HG03060 (cell line): ENCODE measurements around the gene CEMP1.
"Not testable (repeated sequence)": the region's sequence is repeated elsewhere in the genome, so short reads cannot be mapped to it uniquely, and the experiment has no call there.

Experiments
- ATAC-seq: cut with Tn5 transposase; IDR thresholded peaks from one replicate; pipeline ENCODE4 v1.9.1; 2021; ENCODE audit warnings: low read depth, moderate number of reproducible peaks; ENCODE audit not compliant: unreplicated experiment

CEMP1 gene

DNA sequence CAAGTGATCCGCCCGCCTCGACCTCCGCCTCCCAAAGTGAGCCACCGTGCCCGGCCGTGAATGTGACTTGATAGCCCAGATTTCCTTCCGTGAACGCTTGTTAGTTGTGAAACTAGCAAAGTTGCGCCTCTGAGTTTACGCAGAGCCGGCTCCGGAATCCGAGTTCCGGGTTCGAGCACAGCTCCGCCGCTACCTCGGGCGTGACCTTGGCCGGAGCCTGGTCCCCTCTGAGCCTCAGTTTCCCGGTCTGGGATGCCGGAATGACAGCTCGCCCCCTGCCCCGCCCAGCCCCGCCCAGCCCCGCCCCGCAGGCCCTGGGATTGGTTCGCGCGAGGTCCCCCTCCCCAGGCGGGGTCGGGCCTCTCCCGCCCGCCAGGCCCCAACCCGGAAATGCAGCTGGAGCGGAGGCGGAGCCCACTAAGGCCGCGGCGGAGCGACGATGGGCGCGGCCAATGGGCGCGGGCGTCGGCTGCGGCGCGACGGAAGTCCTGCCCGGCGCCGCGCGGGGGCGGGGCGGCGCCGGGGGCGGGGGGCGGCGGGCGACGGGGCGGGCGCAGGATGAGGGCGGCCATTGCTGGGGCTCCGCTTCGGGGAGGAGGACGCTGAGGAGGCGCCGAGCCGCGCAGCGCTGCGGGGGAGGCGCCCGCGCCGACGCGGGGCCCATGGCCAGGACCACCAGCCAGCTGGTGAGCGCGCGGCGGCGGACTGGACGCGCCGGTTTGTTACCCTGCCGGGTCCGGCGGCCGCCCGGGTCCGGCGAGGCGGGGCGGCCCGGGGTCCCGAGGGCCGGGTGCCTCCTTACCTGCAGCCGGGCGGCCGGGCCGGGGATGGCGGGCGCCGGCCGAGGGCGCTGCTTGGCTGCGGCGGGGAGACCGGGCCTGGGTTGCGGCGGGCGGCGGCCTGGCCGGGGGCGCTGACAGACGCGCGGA is 6.5 kb upstream of the CEMP1 start, which contains the start of gene PDPK1:
PDPK1 (plus strand) TSS at position 571 of the 929 bp plus-strand sequence; CDS start at position 663, 92 bp downstream.
- ATAC-seq = peak; percentile 46

DNA sequence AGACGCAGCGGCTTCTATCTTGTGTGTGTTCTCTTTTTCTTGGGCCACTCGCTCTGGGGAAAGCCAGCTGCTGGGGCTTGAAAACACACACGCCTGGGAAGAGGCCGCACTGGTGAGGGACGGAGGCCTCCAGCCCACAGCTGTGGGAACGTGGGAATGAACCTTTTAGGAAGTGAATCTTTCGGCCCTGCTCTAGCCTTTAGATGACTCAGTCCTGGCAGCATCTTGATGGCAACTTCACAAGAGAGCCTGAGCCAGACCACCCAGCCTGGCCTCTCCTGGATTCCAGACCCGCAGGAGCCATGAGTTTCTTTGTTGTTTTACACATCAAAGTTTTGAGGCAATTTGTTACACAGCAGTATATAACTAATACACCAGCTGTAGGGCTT is 4.4 kb upstream of the CEMP1 start:
- no peak for ATAC-seq

DNA sequence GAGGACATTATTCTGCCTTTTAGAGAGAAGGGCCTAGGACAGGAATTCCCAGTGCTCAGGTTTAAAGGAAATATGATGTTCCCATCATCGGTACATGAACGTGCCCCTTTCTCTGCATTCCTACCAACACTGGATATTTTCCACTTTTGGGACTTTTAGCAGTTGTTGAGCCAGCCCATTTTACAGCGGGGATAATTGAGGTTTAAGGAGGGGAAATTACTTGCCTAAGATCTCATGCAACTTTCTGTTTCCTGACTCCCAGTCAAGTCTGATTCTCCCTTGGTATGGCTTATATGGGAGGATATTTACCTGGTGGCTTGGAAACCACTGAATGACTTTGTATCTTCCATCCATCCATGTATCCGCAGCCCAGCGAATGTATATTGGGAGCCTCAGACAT is 3.1 kb upstream of the CEMP1 start:
- not testable (repeated sequence) for ATAC-seq

DNA sequence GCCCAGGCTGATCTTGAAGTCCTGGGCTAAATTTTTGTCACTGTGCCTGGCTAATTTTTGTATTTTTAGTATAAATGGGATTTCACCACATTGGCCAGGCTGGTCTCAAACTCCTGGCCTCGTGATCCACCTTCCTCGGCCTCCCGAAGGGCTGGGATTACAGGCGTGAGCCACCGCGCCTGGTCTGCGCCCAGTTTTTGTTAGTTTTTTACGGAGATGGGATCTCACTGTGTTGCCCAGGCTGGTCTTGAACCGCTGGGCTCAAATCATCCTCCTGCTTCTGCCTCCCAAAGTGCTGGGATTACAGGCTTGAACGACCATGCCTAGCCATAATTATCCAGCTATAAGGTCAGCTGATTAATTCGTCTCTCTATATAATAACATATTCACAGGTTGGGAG is 2.7 kb upstream of the CEMP1 start:
- ATAC-seq = no peak

DNA sequence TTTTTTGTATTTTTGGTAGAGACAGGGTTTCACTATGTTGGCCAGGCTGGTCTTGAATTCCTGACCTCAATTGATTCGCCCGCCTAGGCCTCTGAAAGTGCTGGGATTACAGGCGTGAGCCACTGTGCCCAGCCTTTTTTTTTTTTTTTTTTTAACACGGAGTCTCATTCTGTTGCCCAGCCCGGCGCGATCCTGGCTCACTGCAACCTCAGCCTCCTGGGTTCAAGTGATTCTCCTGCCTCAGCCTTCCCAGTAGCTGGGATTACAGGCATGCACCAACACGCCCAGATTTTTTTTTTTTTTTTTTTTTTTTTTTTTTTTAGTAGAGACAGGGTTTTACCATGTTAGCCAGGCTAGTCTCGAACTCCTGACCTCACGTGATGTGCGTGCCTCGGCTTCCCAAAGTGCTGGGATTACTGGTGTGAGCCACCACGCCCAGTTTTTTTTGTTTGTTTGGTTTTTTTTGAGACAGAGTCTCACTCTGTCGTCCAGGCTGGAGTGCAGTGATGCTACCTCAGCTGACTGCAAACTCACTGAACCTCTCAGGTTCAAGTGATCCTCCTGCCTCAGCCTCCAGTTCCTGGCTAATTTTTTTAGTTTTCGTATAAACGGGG is 2.0 kb upstream of the CEMP1 start:
- ATAC-seq = not testable (repeated sequence)

DNA sequence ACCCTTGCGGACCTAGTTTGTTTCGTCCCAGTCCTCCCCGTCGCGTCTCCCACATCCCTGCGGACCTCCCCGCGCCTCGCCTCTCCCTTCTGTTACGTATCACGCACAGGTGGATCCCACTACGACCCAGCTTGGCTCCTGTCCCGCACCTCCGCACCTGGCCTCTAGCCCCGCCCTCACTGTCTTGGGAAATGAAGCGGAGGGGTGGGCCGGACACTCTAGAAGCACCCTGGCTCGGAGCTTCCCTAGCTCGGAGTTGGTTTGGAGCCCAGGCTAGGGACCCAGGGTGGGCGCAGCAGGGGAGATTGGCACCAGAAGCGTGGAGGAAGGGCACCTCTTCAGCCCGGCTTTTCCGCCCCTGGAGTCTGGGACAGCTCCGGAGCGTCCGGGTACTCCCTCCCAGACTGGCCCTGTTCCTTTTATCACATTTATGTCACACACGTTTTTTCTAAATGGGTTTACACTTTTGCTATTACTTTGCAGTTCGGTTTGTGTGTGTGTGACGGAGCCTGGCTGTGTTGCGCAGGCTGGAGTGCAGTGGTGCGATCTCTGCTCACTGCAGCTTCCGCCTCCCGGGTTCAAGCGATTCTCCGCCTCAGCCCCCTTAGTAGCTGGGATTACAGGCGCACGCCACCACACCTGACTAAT is 1.4 kb upstream of the CEMP1 start:
- ATAC-seq = no peak

DNA sequence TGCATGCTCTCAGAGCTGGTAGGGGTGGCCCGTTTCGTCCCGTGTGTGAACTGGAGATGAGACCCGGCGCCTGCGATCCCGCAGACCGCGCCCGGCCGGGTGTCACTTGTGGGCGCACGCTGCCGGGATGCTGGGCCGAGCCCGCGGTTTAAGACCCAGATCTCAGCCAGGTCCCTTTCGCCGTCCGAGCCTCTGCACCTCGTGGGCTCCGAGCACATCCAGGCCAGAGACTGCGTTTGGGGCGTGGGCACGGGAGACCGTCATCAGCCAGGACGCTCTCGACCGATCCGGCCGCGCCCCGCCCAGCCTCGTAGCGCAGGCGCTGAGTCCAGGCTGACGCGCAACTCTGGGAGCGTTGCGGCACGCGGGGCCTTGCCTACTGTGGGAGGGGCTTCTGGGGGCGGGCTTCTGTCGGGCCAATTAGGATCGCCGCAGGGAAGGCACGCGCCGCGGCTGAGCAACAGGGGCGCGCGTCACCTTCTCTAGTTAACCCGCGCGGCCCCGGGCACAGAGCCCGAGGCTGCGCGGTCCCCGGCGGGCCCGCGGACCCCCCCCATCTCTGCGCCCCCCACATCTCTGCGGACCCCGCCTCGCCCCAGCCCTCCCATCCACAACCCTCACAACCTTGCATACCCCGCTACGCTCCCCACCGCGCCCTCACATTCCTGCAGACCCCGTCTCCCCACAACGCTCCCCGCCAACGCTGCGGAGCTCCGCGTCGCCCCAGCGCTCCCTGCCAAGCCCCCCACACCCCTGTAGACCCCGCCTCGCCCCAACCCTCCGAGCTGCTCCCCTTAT is 687 bp upstream of the CEMP1 start:
- ATAC-seq = peak; percentile 55

DNA sequence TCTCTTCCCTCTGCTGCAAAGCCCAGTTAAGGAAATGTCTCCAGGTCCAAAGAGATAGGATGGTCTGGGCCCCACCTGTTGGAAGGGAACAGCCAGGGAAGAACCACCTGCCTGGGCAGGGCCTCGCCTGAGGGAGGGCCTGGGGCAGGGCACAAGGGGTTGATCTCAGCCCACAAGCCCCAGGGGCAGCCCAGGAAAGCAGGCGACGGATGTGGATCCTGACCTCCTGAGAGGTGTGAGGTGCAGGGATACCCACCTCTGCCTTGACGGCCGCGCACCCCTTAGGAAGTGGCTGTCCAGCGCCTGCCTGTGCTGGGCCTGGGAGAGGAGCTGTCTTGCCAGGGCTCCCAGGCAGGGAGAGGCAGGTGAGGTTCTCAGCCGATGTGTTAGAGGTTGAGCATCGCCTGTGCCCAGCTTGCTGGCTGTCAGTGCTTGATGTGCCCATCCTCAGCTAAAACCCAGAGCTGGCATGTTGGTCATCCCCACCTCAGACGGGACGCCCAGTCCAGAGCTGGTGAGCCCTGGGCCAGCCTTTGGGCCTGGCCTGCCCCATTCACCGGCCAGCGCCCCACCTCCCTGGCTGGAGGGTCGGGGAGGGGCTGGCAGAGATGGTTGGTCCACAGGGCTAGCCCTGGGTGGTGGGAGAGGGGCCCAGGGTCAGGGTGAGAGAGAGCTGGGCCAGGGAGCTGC is 434 bp downstream of the CEMP1 start:
- ATAC-seq = no peak

DNA sequence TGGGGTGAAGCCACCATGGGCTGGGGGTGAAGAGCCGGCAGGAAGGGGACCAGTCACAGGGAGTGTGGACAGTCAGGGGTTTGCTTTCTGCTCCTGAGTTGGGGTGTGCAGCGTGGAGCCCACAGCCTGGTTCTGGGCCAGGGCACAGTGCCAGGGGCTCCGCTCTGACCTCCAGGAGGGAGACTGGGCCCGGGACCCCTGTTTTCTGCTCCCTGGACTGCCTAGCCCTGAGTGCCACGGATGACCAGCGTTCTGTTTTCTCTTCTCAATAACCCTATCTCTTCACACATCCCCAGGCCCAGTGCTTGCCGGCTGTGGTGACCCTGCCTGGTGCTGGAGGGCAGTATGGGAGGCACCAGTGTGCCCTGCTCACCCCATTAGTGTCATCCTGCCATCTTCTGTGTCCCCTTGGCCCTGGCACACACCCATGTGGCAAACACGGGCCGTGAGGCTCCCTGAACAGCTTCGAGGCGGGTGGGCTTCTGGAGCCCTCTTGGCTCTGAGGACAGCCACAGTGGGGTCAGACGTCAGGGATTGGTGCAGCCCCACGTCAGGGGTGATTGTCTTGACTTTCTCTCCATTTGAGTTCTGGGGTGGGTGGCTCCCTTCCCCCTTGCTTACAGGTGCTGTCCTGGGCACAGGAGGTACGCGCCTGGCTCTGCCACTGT is 1.1 kb downstream of the CEMP1 start:
- no peak for ATAC-seq

DNA sequence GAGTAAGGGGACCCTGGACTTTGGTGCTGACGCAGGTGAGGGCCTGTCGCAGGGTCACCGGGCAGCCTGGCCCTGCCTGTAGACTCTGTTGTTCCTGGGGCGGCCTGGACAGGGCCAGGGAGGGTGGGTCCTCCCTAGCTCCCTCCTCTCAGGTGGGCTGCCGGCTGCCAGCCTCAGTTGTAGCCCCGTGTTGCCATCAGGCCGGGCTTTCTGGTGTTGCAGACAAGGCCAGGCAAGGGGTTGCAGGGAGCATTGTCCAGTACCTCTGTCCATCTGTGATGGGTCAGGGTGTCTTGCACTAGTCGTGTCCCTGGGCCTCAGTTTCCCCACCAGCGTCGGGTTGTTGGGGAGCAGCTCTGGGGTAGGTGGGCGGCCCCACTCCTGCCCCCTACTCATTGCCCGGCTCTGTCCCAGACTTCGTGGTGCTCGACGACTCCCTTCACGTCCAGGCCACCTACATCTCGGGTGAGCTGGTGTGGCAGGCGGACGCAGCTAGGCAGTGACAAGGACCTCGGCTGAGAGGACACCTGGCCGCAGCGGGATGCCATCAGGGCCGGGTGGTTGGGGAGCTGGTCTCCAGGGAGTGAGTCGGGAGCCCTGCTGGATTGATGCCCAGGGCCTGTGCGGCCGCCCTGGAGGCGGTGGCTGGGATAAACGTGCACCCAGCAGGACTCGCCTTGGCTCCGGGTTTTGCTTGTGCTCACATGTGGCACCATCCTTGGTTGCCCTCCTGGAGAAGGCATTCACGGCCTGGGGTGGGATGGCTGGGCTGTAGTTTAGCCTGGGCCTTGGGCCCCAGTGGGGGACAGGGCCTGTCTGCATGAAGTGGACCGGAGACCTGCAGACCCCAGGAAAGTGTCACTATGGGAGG is 1.9 kb downstream of the CEMP1 start:
- ATAC-seq = no peak

DNA sequence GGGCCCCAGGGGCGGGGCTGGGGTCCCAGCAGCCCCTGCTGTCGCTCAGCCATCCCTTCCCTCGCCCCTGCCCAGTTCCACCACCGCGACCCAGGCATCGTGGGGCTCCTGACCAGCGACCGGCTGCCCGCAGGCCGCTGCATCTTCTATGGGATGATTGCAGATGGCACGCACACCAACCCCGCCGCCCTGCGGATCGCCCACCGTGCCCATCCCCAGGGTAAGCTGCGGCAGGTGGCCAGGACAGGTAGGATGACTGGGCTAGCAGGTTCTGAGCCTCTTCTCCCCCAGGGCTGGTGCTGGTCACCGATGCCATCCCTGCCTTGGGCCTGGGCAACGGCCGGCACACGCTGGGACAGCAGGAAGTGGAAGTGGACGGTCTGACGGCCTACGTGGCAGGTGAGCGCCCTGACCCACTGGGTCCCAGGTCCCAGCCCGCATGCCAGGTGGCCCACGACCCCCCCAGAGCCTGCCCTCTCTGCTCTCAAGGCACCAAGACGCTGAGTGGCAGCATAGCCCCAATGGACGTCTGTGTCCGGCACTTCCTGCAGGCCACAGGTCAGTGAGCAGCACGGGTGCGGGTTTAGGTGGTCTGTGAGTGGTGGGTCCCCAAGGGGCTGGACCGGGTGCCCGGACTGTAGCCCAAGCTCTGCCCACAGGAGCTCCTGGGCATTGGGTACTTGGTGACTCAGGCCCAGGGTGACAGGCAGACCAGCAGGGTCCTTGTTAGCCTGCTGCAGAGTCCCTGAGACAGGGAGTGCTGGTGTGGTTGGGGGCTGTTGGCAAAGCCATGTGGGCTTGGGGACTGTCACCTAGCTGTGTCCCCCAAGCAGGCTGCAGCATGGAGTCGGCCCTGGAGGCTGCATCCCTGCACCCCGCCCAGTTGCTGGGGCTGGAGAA is 2.8 kb downstream of the CEMP1 start:
- ATAC-seq = no peak

DNA sequence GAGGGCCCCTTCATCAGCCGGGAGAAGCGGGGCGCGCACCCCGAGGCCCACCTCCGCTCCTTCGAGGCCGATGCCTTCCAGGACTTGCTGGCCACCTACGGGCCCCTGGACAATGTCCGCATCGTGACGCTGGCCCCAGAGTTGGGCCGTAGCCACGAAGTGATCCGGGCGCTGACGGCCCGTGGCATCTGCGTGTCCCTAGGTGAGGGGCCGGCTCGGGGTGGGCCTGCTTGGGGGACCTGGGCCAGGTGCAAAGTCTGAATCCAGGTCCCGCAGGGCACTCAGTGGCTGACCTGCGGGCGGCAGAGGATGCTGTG is 3.5 kb downstream of the CEMP1 start:
- no peak for ATAC-seq

DNA sequence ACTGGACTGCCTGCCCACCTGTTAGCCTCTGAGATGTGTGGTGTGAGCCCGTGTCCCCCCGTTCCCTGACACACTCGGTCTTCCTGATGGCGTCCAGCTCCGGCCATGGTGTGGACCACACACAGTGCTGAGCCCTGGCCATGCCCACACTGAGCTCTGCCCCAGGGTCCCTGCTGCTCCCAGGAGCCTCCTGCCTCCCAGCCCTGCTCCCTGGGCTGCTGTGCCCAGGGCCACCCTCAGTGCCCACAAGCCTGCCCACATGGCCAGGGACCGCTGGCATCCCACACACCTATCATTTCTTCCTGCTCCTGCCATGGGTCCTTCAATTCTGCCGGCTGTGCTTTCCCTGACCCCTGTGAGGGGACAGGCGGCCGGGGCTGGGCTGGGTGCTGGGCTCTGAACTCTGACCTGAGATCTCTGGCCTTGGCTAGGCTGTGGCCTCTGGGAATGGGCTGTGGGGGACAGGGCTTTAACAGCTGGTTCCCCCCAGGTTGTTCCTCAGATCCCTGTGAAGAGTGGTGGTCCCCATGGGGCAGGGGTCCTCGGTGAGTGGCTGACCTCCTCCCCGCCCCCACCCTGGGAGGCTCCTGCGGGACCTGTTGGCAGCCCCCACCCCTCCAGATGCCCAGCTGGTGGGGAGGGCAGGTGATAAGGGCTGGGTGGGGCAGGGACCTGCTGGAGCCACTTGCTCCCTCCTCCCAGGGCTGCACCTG is 4.0 kb downstream of the CEMP1 start:
- no peak for ATAC-seq

DNA sequence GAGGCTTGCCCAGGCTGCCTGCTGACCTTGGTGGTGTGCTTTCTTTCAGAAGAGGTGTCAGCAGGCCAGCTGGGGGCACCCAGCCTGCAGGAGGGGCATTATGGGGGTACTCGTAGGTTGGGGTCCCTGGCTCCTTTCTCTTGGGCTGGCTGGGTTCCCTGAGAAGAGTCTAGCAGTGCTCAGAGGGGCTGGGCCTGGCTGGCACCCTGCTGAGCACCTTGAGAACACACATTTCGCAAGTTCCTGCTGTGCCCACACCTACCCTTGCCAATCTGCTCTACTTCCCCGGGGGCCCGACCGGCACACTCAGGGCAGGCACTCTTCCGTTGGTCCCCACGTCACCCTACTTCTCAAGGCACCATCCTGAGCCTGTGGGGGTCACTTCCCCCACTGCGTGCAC is 5.1 kb downstream of the CEMP1 start:
- no peak for ATAC-seq

DNA sequence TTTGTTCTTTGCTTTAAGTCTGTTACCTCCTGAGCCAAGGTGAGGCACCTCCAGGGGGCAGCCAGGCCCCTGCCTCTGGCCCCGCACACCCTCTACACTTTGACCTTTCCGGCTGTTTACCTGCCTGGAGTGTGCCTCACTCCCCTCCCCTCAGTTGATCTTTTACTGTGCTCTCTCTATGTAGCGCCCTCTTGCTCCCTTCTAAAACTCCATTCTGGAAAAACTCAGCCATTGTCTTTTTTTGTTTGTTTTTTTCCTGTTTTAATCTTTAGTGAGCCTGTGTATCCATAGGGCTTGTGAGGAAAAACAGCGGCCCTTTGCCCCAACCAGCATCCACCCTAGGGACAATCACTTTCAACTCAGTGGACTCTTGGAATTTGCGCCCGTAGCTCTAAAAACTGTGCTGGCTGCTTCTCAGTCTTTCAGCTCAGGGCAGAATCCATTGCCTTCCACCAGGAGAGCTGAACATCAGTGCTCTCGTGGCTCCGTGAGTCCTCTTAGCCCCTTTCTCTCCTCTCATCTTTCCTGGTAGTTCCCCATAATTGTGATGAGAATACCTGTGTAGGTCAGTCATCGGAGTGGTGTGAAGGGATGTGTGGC is 6.8 kb downstream of the CEMP1 start:
- no peak for ATAC-seq

DNA sequence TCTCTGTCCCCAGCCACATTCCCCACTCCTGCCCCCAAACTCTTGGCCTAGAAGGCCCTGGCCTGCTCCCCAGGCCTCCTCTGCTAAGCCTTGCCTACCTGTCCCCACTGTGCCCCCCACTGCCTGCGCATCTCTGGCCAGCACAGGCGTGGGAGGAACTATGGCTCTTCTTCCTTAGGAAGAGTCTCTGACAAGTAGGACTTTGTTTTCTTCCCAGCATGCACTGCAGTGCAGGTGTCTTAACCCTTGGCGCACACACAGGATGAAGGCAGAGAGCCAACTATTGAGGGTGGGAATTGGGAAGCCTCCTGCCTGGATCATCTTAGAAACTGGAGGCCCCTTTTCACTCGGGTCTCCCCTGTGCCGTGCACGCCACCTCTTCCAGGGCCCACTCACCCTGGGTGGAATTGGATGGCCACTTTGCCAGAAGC is 7.4 kb downstream of the CEMP1 start:
- ATAC-seq = no peak
